ENCODE results near the gene PAM16. TPM values are rescaled to one million over a fixed set of nuclear protein-coding genes. Genes with fewer than 3 reads are reported as not detected.
"Not testable (repeated sequence)": the region's sequence is repeated elsewhere in the genome, so short reads cannot be mapped to it uniquely, and the experiment has no call there.

PAM16 gene
- total RNA-seq, 5 donors from 2014 or later (not counting 1 experiment from before 2014, with no cell fraction given) = 41.2 to 53.7 (median 47.4) TPM

GRCh38 chr16:4338125-4338582, 13.0 kb downstream of the PAM16 start:
- Mint-ChIP-seq H3K27me3 (no peaks in the 10 kb centered on the region), H3K4me1 (no peaks in the 10 kb centered on the region), H3K4me3 (no peak overlapping the region), H3K9me3 (no peaks in the 10 kb centered on the region), H3K36me3 (no peaks in the 10 kb centered on the region), H3K27ac (no peak overlapping the region)
- Histone ChIP-seq H3K36me3 (ENCODE audit: control insufficient read depth in 2 of 2, extremely low read depth in 1 of 2, insufficient read depth in 1 of 2, low read length in 1 of 2) (peaks cover 19 to 27% of the 10 kb centered on the region in 2 donors), H3K4me1 (ENCODE audit: control insufficient read depth in 1 of 2, extremely low read depth in 1 of 2, insufficient read depth in 2 of 2, low read length in 2 of 2) (peaks cover 0 to 10% of the 10 kb centered on the region in 2 experiments), H3K27me3 (replicated peaks in 1 of 2; ENCODE audit: control insufficient read depth in 2 of 2, extremely low read depth in 1 of 2, insufficient read depth in 2 of 2, low read length in 1 of 2) (peaks cover 0 to 4% of the 10 kb centered on the region in 2 experiments), H3K9me3 (no peaks in the 10 kb centered on the region), H3K27ac (ENCODE audit: low read length) (no peak overlapping the region), H3K4me3 (ENCODE audit: control insufficient read depth in 1 of 2, extremely low read depth in 1 of 2, low read length in 1 of 2) (no peak overlapping the region)
- 93% methylated on average over 10 of the region's 12 CpGs for WGBS (ENCODE audit: insufficient coverage)
- ChIA-PET CTCF (no interaction called here), POLR2A (no interaction called here)
- no peak for DNase-seq
- ATAC-seq (replicated peaks in 1 of 4) = no peak

DNA sequence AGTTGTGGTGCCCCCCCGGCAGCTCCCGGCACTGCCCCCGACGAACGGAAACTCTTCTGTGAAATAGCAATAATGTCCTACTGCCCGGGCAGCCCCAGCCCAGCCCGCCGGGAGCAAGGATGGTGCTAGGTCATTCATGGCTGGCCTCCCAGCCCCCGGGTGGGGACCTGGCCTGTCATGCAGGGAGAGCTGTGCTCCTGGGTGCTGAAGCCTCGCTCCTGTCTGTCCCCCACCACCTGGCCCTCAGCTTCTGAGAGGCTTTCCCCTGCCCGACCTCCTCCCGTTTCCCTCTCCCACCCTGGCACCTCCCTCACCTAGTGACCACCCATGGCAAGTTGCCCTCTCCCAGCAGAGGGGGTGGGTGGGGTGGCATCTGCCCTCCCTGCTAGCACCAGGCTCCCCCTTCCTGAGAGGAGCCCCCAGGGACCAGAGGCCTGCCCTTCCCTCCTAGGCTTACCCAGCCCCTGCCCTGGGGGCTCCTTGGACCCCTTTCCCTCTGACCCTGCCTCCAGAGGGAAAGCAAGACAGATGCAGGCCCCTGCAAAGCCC, 13.5 kb downstream of the PAM16 start:
- ChIA-PET CTCF (no interaction called here), POLR2A (no interaction called here)
- Histone ChIP-seq H3K27me3 (replicated peaks in 1 of 2; ENCODE audit: control insufficient read depth in 2 of 2, extremely low read depth in 1 of 2, insufficient read depth in 2 of 2, low read length in 1 of 2) (peaks cover 0 to 10% of the 10 kb centered on the region in 2 experiments), H3K36me3 (ENCODE audit: control insufficient read depth in 2 of 2, extremely low read depth in 1 of 2, insufficient read depth in 1 of 2, low read length in 1 of 2) (peaks cover 19 to 27% of the 10 kb centered on the region in 2 donors), H3K4me3 (ENCODE audit: control insufficient read depth in 1 of 2, extremely low read depth in 1 of 2, low read length in 1 of 2) (no peak overlapping the region), H3K27ac (ENCODE audit: low read length) (no peak overlapping the region), H3K9me3 (no peaks in the 10 kb centered on the region), H3K4me1 (ENCODE audit: control insufficient read depth in 1 of 2, extremely low read depth in 1 of 2, insufficient read depth in 2 of 2, low read length in 2 of 2) (peaks cover 0 to 10% of the 10 kb centered on the region in 2 experiments)
- no peaks in the 10 kb centered on the region for H3K9me3 Mint-ChIP-seq
- no peak overlapping the region for H3K27ac Mint-ChIP-seq
- DNase-seq = no peak
- no peaks in the 10 kb centered on the region for H3K36me3 Mint-ChIP-seq
- 97% methylated on average over 10 of the region's 12 CpGs for WGBS (ENCODE audit: insufficient coverage)
- no peaks in the 10 kb centered on the region for H3K27me3 Mint-ChIP-seq
- H3K4me1 Mint-ChIP-seq = no peaks in the 10 kb centered on the region
- ATAC-seq (replicated peaks in 1 of 4) = no peak
- no peak overlapping the region for H3K4me3 Mint-ChIP-seq

DNA sequence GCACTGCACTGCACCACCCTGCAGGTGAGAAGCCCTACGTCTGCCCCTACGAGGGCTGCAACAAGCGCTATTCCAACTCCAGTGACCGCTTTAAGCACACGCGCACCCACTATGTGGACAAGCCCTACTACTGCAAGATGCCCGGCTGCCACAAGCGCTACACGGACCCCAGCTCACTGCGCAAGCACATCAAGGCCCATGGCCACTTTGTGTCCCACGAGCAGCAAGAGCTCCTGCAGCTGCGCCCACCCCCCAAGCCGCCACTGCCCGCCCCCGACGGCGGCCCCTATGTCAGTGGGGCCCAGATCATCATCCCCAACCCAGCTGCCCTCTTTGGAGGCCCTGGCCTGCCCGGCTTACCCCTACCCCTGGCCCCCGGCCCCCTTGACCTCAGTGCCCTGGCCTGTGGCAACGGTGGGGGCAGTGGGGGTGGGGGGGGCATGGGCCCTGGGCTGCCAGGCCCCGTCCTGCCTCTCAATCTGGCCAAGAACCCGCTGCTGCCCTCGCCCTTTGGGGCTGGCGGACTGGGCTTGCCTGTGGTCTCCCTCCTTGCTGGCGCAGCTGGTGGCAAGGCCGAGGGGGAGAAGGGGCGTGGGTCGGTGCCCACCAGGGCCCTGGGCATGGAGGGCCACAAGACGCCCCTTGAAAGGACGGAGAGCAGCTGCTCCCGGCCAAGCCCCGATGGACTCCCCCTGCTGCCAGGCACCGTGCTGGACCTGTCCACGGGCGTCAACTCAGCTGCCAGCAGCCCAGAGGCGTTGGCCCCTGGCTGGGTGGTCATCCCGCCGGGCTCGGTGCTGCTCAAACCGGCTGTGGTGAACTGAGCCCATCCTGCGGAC, 14.2 kb downstream of the PAM16 start:
- Mint-ChIP-seq H3K27me3 (no peaks in the 10 kb centered on the region), H3K4me3 (no peak overlapping the region), H3K9me3 (no peaks in the 10 kb centered on the region), H3K36me3 (no peaks in the 10 kb centered on the region), H3K4me1 (no peaks in the 10 kb centered on the region), H3K27ac (no peak overlapping the region)
- Histone ChIP-seq H3K4me3 (ENCODE audit: control insufficient read depth in 1 of 2, extremely low read depth in 1 of 2, low read length in 1 of 2) (no peak overlapping the region), H3K9me3 (no peaks in the 10 kb centered on the region), H3K4me1 (ENCODE audit: control insufficient read depth in 1 of 2, extremely low read depth in 1 of 2, insufficient read depth in 2 of 2, low read length in 2 of 2) (peaks cover 0 to 10% of the 10 kb centered on the region in 2 experiments), H3K27ac (ENCODE audit: low read length) (no peak overlapping the region), H3K36me3 (ENCODE audit: control insufficient read depth in 2 of 2, extremely low read depth in 1 of 2, insufficient read depth in 1 of 2, low read length in 1 of 2) (peaks cover 19 to 27% of the 10 kb centered on the region in 2 donors), H3K27me3 (replicated peaks in 1 of 2; ENCODE audit: control insufficient read depth in 2 of 2, extremely low read depth in 1 of 2, insufficient read depth in 2 of 2, low read length in 1 of 2) (peaks cover 0 to 15% of the 10 kb centered on the region in 2 experiments)
- ATAC-seq (replicated peaks in 1 of 4) (no peak), DNase-seq (no peak)
- CTCF ChIA-PET = no interaction called here
- 93% methylated on average over 30 of the region's 41 CpGs for WGBS (ENCODE audit: insufficient coverage)
- POLR2A ChIA-PET = no interaction called here

GRCh38 chr16:4334724-4335495, 16.2 kb downstream of the PAM16 start:
- DNase-seq (no peak), ATAC-seq (replicated peaks in 1 of 4) (no peak)
- CTCF ChIA-PET = interaction anchor here (0.6 to 0.7 kb wide), 2 partner anchors 24 to 685 kb away, joined by 4 to 13 read pairs; no protein-coding TSS in a partner anchor
- POLR2A ChIA-PET = no interaction called here
- H3K27ac ChIP-seq (ENCODE audit: low read length) = no peak overlapping the region
- Mint-ChIP-seq H3K36me3 (no peaks in the 10 kb centered on the region), H3K4me3 (no peak overlapping the region), H3K9me3 (no peaks in the 10 kb centered on the region), H3K27me3 (no peaks in the 10 kb centered on the region), H3K4me1 (no peaks in the 10 kb centered on the region), H3K27ac (no peak overlapping the region)
- H3K4me1 ChIP-seq (ENCODE audit: control insufficient read depth in 1 of 2, extremely low read depth in 1 of 2, insufficient read depth in 2 of 2, low read length in 2 of 2) = peaks cover 0 to 3% of the 10 kb centered on the region in 2 experiments
- 97% methylated on average over 23 of the region's 32 CpGs for WGBS (ENCODE audit: insufficient coverage)
- peaks cover 0 to 24% of the 10 kb centered on the region in 2 experiments for H3K27me3 ChIP-seq (replicated peaks in 1 of 2; ENCODE audit: control insufficient read depth in 2 of 2, extremely low read depth in 1 of 2, insufficient read depth in 2 of 2, low read length in 1 of 2)
- no peak overlapping the region for H3K4me3 ChIP-seq (ENCODE audit: control insufficient read depth in 1 of 2, extremely low read depth in 1 of 2, low read length in 1 of 2)
- H3K9me3 ChIP-seq = no peaks in the 10 kb centered on the region
- H3K36me3 ChIP-seq (ENCODE audit: control insufficient read depth in 2 of 2, extremely low read depth in 1 of 2, insufficient read depth in 1 of 2, low read length in 1 of 2) = peaks cover 11 to 13% of the 10 kb centered on the region in 2 donors

DNA sequence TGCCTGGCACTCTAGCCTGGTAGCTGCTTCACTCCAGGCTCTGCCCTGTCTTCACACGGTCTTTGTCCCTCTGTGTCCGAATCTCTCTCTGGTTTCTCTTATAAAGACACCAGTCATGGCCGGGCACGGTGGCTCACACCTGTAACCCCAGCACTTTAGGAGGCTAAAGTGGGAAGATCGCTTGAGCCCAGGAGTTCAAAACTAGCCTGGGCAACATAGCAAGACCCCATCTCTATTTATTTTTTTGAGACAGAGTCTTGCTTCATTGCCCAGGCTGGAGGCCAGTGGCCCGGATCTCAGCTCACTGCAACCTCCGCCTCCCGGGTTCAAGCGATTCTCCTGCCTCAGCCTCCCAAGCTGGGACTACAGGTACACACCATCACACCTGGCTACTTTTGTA, 17.4 kb downstream of the PAM16 start:
- H3K4me1 ChIP-seq (ENCODE audit: control insufficient read depth in 1 of 2, extremely low read depth in 1 of 2, insufficient read depth in 2 of 2, low read length in 2 of 2); H3K27ac ChIP-seq (ENCODE audit: low read length); H3K9me3 ChIP-seq; DNase-seq; H3K36me3 Mint-ChIP-seq; H3K27ac Mint-ChIP-seq; CTCF ChIA-PET; H3K4me3 ChIP-seq (ENCODE audit: control insufficient read depth in 1 of 2, extremely low read depth in 1 of 2, low read length in 1 of 2); POLR2A ChIA-PET; H3K9me3 Mint-ChIP-seq; H3K27me3 Mint-ChIP-seq; H3K4me3 Mint-ChIP-seq; H3K4me1 Mint-ChIP-seq; ATAC-seq (replicated peaks in 1 of 4); H3K36me3 ChIP-seq (ENCODE audit: control insufficient read depth in 2 of 2, extremely low read depth in 1 of 2, insufficient read depth in 1 of 2, low read length in 1 of 2): not testable (repeated sequence)
- 84% methylated on average over 7 of the region's 9 CpGs for WGBS (ENCODE audit: insufficient coverage)
- H3K27me3 ChIP-seq (replicated peaks in 1 of 2; ENCODE audit: control insufficient read depth in 2 of 2, extremely low read depth in 1 of 2, insufficient read depth in 2 of 2, low read length in 1 of 2) = peaks cover 0 to 33% of the 10 kb centered on the region in 2 experiments

- Histone ChIP-seq H3K9me3 (no peaks in the 10 kb centered on the region), H3K4me3 (ENCODE audit: control insufficient read depth in 1 of 2, extremely low read depth in 1 of 2, low read length in 1 of 2) (no peak overlapping the region), H3K27me3 (replicated peaks in 1 of 2; ENCODE audit: control insufficient read depth in 2 of 2, extremely low read depth in 1 of 2, insufficient read depth in 2 of 2, low read length in 1 of 2) (peaks cover 0 to 38% of the 10 kb centered on the region in 2 experiments), H3K4me1 (ENCODE audit: control insufficient read depth in 1 of 2, extremely low read depth in 1 of 2, insufficient read depth in 2 of 2, low read length in 2 of 2) (peaks cover 0 to 7% of the 10 kb centered on the region in 2 experiments), H3K36me3 (ENCODE audit: control insufficient read depth in 2 of 2, extremely low read depth in 1 of 2, insufficient read depth in 1 of 2, low read length in 1 of 2) (peaks cover 0 to 3% of the 10 kb centered on the region in 2 donors), H3K27ac (ENCODE audit: low read length) (no peak overlapping the region)
- Mint-ChIP-seq H3K9me3 (no peaks in the 10 kb centered on the region), H3K27ac (no peak overlapping the region), H3K4me3 (no peak overlapping the region), H3K27me3 (peaks cover 0 to 7% of the 10 kb centered on the region in 2 donors), H3K4me1 (peaks cover 0 to 5% (median 3%) of the 10 kb centered on the region in 3 donors), H3K36me3 (no peaks in the 10 kb centered on the region)
- WGBS (ENCODE audit: insufficient coverage) = 70% methylated on average over 8 of the region's 9 CpGs
- ChIA-PET CTCF (no interaction called here), POLR2A (no interaction called here)
- no peak for DNase-seq
- ATAC-seq (replicated peaks in 1 of 4) = no peak
These were observed 17.8 kb downstream of the PAM16 start for GRCh38 chr16:4333308-4333638.

All from T-cell (primary cell).